Panc1 (cell line): Measurements from ENCODE around the gene SYNE1.

ENCODE experiments used
- POLR2AphosphoS5 ChIP-seq: IDR thresholded peaks from 2 replicates; pipeline ENCODE4 v1.6.1; 2012; ENCODE audit warnings: mild to moderate bottlenecking, low read depth, low read length, moderate library complexity
- REST ChIP-seq, 2 experiments: IDR thresholded peaks; 2 replicates each; pipeline ENCODE4 v1.6.1; 2011 to 2012; ENCODE audit warnings: low read depth in 2 of 2, control low read depth in 1 of 2, low read length in 1 of 2, mild to moderate bottlenecking in 1 of 2, moderate library complexity in 1 of 2; ENCODE audit not compliant: insufficient read depth in 1 of 2
- SIN3A ChIP-seq: IDR thresholded peaks from 2 replicates; pipeline ENCODE4 v1.6.1; 2012; ENCODE audit warnings: low read depth, mild to moderate bottlenecking, low read length, moderate library complexity, borderline replicate concordance; ENCODE audit not compliant: insufficient read depth
- TCF7L2 ChIP-seq: IDR thresholded peaks from 2 replicates; pipeline ENCODE4 v1.6.1; 2011; ENCODE audit warnings: mild to moderate bottlenecking, low read depth, low read length, inconsistent platforms
- TF ChIP-seq, protein P1 (sequence below): fragments of 450-650 bp; IDR thresholded peaks from 2 replicates; pipeline ENCODE4 v1.5.1; 2017; ENCODE audit warnings: mild to moderate bottlenecking

GRCh38 chr6:152585236-152585635 lies 51.9 kb downstream of the SYNE1 start:
- TF ChIP-seq, protein P1, sequence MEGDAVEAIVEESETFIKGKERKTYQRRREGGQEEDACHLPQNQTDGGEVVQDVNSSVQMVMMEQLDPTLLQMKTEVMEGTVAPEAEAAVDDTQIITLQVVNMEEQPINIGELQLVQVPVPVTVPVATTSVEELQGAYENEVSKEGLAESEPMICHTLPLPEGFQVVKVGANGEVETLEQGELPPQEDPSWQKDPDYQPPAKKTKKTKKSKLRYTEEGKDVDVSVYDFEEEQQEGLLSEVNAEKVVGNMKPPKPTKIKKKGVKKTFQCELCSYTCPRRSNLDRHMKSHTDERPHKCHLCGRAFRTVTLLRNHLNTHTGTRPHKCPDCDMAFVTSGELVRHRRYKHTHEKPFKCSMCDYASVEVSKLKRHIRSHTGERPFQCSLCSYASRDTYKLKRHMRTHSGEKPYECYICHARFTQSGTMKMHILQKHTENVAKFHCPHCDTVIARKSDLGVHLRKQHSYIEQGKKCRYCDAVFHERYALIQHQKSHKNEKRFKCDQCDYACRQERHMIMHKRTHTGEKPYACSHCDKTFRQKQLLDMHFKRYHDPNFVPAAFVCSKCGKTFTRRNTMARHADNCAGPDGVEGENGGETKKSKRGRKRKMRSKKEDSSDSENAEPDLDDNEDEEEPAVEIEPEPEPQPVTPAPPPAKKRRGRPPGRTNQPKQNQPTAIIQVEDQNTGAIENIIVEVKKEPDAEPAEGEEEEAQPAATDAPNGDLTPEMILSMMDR = no peak
- TF ChIP-seq SIN3A (no peak), REST (IDR thresholded peaks at IDR 0.05; ENCODE audit: insufficient read depth in 1 of 2, low read depth in 2 of 2, low read length in 1 of 2) (no peak), POLR2AphosphoS5 (no peak), TCF7L2 (no peak)
